Motor neuron (in vitro differentiated cells): ENCODE results near the gene RYR2. TPM values are rescaled to one million over a fixed set of nuclear protein-coding genes. Genes with fewer than 3 reads are reported as not detected.

Source experiments
- ATAC-seq, 8 experiments: fragments of 200-7000 bp; cut with Tn5 transposase; replicated peaks in 6 of 8; 2 replicates each; pipeline ENCODE4 v1.8.0; 2021; ENCODE audit warnings: mild to moderate bottlenecking in 8 of 8, moderate library complexity in 8 of 8
- H3K27ac ChIP-seq, 2 donors: fragments of 250-450 bp; sonication (Bioruptor Pico); 2 replicates each; pipeline ENCODE4 v1.9.0; 2021; ENCODE audit warnings: antibody characterized with exemption in 2 of 2, mild to moderate bottlenecking in 2 of 2, moderate library complexity in 1 of 2
- H3K4me1 ChIP-seq, 2 donors: fragments of 250-450 bp; sonication (Bioruptor Pico); replicated peaks in 1 of 2; 2 replicates each; pipeline ENCODE4 v1.6.1; 2021; ENCODE audit warnings: antibody characterized with exemption in 2 of 2, mild to moderate bottlenecking in 2 of 2, moderate library complexity in 1 of 2
- H3K4me3 ChIP-seq, 5 donors: fragments of 250-450 bp; sonication (Bioruptor Pico); 2 replicates each; pipeline ENCODE4 v1.9.0; 2021; ENCODE audit warnings: antibody characterized with exemption in 5 of 5, mild to moderate bottlenecking in 5 of 5, moderate library complexity in 4 of 5
- WGBS, 10 experiments: fragments of 450-650 bp; shearing (Covaris generic); methylation state at CpG; one replicate each; pipeline ENCODE4 v1.0.0; 2022; 5-methylcytosine and 5-hydroxymethylcytosine counted together
- in situ Hi-C, 9 experiments: fragments of 400-800 bp; cut with MboI; loops; one replicate each; pipeline ENCODE4 v1.15.0; 2021; ENCODE audit warnings: low sequenced_read_pairs in 9 of 9, low pct_unique_long_range_greater_than_20kb in 2 of 9; ENCODE audit not compliant: unreplicated experiment in 9 of 9
- total RNA-seq, 8 experiments: library from RNA; unstranded; fragments of 300-600 nt; gene quantifications; 2 replicates each; pipeline versions ENCODE4 v1.2.3 to v1.2.4, GENCODE V29; 2022

Gene RYR2
- total RNA-seq, 8 experiments from 2014 or later: 0.32 to 6.8 (median 0.63) TPM

DNA sequence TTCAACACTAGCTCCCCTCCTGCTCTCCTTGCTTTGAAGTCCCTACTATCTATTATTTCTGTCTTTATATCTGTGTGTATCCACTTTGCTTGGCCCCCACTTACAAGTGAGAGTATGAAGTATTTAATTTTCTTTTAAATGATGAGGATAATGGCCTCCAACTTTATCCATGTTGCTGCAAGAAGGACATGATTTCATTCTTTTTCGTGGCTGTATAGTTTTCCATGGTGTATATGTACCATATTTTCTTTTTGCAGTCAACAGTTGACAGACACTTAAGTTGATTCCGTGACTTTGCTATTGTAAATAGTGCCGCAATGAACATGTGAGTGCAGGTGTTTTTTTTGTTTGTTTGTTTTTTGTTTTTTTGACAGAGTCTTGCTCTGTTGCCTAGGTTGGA is 483.1 kb downstream of the RYR2 start:
- in situ Hi-C loops: loop anchor here in 1 of 9 experiments (25.0 kb wide), 1 partner anchor 888 kb away; no protein-coding TSS in a partner anchor
- H3K4me1 ChIP-seq: no peaks in the 10 kb centered on the region
- H3K27ac ChIP-seq: no peak overlapping the region
- ATAC-seq: no peak
- WGBS, 10 experiments: 0 to 100% (median 75%) methylated on average over 1 to 3 of the region's 3 CpGs
- H3K4me3 ChIP-seq: no peak overlapping the region

DNA sequence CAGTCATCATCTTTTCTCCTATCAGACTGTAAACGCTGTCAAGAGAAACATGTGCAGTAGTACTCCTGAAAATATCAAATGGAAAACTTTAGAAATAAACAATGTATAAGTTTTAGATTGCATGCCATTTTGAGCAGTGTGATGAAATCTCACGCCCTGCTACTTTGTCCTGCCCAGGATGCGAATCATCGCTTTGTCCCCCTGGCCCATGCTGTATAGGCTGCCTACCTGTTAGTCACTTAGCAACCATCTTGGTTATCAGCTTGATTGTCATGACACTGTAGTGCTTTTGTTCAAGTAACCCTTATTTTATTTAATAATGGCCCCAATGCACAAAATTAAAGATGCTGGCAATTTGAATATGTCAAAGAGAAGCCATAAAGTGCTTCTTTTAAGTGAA is 485.8 kb downstream of the RYR2 start:
- no peak for ATAC-seq
- no peak overlapping the region for H3K27ac ChIP-seq
- no peaks in the 10 kb centered on the region for H3K4me1 ChIP-seq
- 0 to 100% (median 52%) methylated on average over 1 to 4 of the region's 4 CpGs; no CpG with 5 or more reads in 1 of the 10 experiments for WGBS, 10 experiments
- H3K4me3 ChIP-seq: no peak overlapping the region
- in situ Hi-C loops: loop anchor here in 1 of 9 experiments (25.0 kb wide), 1 partner anchor 890 kb away; no protein-coding TSS in a partner anchor

DNA sequence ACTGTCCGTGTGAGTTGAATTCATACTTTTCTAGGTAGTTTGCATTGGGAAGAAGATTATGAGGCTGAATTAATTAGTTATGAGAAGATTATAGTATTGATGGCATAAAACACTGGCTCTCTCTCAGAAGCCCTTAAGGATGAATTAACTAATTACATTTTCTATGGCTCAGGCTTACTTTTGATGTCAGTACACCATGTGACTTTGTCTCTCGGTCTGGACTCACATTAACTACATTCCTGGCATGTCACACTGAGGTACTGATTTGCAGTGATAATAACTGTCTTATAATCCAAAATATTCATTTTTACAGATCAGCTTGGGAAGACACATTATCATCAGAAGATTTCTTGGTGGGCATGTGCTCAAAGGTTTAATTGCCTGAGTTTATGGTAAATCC is 486.6 kb downstream of the RYR2 start:
- 7 to 100% (median 68%) methylated on average over 1 to 2 of the region's 2 CpGs; no CpG with 5 or more reads in 2 of the 10 experiments for whole genome bisulfite sequencing, 10 experiments
- peak in 3 of 8 experiments; percentile 57 to 76 (median 60) for ATAC-seq
- no peak overlapping the region for H3K4me3 ChIP-seq
- H3K27ac ChIP-seq: no peak overlapping the region
- in situ Hi-C loops: loop anchor here in 1 of 9 experiments (25.0 kb wide), 1 partner anchor 891 kb away; no protein-coding TSS in a partner anchor
- no peaks in the 10 kb centered on the region for H3K4me1 ChIP-seq

DNA sequence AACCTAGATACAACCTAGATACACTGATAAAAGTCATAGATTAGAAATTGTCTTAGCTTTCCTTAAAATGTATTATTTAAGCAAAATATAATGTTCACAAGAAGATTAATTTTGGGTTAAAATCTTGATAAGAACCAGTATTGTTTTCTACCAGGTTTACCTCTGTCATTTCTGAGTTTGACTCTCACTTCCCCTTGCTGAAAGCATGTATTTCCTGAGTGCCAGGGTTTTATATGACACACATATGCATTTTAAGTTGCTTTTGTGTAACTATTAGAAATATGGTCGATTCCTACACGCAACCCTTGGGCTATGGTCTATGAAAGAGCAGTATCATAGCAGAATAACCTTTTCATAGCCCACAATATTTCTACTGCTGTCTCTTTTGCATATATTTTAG is 497.1 kb downstream of the RYR2 start:
- no peak overlapping the region for H3K27ac ChIP-seq
- peaks cover 0 to 5% of the 10 kb centered on the region in 2 donors for H3K4me1 ChIP-seq
- no peak for ATAC-seq
- no peak overlapping the region for H3K4me3 ChIP-seq
- in situ Hi-C loops: loop anchor here in 1 of 9 experiments (25.0 kb wide), 1 partner anchor 902 kb away; no protein-coding TSS in a partner anchor
- WGBS, 10 experiments: 14 to 96% (median 84%) methylated on average over 1 to 2 of the region's 2 CpGs; no CpG with 5 or more reads in 1 of the 10 experiments

DNA sequence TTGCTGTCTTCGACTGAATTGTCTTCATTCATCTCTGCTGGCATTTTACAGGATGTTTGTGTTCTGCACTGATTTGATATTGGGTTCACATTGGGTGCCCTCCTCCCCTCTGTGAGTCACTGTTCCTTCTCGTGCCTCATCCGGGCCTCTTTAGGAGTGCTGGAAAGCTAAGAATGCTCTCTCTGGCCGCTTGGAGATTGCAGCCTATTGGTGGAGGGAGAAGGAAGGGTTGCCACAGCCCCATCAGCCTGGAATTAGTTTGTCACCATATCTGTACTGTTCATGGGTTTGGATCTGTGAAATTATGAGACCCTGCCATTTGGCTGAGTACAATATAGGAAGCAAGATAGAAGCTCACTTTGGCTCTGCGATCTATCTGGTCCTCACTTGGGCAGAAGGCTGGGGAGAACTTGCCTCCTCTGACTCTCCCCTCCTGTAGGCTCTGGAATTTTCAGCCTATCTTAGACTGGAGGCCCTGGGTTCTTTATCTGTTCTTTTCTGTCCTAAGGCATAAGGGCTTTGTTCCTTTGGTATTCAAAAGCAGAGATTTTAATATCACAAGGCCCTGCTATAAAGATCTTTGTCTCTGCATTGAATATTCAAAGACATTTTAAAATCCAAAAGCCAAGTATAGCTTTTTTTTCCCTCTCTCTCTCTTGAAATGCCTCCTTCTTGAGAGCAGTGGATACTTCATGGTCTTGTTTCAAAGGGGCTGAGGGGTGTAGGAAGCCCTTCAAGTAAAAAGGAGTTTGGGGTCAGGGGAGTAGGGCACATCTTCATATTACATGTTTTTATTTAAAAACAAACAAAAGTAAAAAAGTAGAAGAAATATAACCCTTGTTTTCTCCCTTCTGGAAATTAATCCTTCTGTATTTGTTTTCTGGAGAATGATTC is 500.8 kb downstream of the RYR2 start:
- in situ Hi-C loops: loop anchor here in 1 of 9 experiments (25.0 kb wide), 1 partner anchor 905 kb away; no protein-coding TSS in a partner anchor
- ATAC-seq: peak in 6 of 8 experiments; percentile 23 to 85 (median 54)
- 20 to 85% (median 70%) methylated on average over 1 to 5 of the region's 5 CpGs; no CpG with 5 or more reads in 1 of the 10 experiments for WGBS, 10 experiments
- Histone ChIP-seq H3K27ac (no peak overlapping the region), H3K4me3 (no peak overlapping the region), H3K4me1 (peaks cover 0 to 5% of the 10 kb centered on the region in 2 donors)

DNA sequence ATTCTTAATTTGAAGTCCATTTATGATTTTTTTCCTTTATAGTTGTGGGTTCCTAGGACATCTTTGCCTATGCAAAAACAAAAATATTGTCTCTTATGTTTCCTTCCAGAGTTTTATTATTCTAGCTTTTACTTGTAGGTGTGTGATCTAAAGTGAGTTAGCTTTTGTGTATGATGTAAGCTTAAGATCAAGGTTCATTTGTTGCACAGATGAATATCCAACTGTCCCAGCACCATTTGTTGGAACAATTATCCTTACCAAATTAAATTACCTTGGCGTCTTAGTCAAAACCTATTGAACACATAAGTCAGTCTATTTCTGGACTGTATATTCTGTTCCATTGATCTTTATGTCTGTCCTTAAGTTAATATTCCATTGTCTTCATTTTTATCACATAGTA is 511.1 kb downstream of the RYR2 start:
- 13 to 100% (median 84%) methylated on average over 1 of the region's 1 CpG; no CpG with 5 or more reads in 1 of the 10 experiments for WGBS, 10 experiments
- Histone ChIP-seq H3K27ac (no peak overlapping the region), H3K4me3 (no peak overlapping the region), H3K4me1 (no peaks in the 10 kb centered on the region)
- in situ Hi-C loops: loop anchor here in 3 of 9 experiments (25.0 kb wide), 2 partner anchors 941 to 1441 kb away; partner anchors contain the start of gene HEATR1 (in 2 of the 3)
- ATAC-seq: no peak

DNA sequence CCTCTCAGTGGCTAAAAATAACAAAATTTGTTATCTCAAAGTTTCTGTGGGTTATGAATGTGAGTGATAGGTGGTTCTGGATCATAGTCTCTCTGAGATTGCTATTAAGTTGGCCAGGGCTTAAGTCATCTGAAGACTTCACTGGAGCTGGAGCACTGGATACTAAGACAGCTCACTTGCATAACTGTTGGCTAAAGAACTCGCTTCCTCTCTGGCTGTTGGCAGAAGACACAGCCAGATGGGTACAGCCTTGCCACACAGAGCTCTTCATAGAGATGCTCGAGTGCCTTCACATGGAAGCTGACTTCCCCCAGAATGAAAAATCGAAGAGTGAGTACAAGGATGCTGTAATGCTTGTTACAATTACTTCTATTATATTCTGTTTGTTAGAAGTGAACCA is 514.9 kb downstream of the RYR2 start:
- ATAC-seq: no peak
- in situ Hi-C loops: loop anchor here in 3 of 9 experiments (25.0 kb wide), 2 partner anchors 945 to 1445 kb away; partner anchors contain the start of gene HEATR1 (in 2 of the 3)
- H3K27ac ChIP-seq: no peak overlapping the region
- no peaks in the 10 kb centered on the region for H3K4me1 ChIP-seq
- no peak overlapping the region for H3K4me3 ChIP-seq
- WGBS, 10 experiments: 0 to 80% (median 60%) methylated on average over 1 to 3 of the region's 3 CpGs; no CpG with 5 or more reads in 1 of the 10 experiments

DNA sequence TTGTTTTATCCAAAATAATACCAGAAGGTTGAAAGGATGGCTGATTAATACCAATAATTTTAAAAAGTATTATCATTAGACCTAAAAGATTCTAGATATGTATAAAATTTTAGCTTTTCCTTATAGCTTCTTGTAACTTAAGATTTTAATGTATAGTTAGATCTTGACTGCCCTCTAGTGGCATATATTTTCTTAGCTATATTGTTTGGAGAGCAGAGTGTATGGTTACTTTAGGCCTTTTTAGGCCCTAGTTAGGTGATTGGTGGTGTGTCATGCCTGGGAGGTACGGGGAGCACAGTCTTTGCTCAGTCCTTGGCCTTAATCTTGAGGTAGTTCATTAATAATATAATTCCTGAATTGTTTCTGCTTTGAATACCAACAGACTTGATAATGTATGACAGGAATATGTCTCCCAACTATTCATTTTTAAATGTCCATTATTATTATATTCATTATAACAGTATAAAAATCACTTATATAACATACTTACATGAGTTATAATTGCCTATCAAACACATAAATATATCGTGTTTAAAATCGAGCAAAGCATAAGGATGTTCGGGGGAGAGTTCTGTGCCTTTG is 520.3 kb downstream of the RYR2 start:
- 17 to 67% (median 49%) methylated on average over 2 to 4 of the region's 4 CpGs; no CpG with 5 or more reads in 1 of the 10 experiments for WGBS, 10 experiments
- Histone ChIP-seq H3K4me1 (no peaks in the 10 kb centered on the region), H3K4me3 (no peak overlapping the region), H3K27ac (no peak overlapping the region)
- in situ Hi-C loops: loop anchor here in 4 of 9 experiments (10.0 to 25.0 kb wide), 3 partner anchors 950 to 1458 kb away; partner anchors contain the start of gene HEATR1 (in 2 of the 4)
- peak in 5 of 8 experiments; percentile 39 to 79 (median 68) for ATAC-seq

DNA sequence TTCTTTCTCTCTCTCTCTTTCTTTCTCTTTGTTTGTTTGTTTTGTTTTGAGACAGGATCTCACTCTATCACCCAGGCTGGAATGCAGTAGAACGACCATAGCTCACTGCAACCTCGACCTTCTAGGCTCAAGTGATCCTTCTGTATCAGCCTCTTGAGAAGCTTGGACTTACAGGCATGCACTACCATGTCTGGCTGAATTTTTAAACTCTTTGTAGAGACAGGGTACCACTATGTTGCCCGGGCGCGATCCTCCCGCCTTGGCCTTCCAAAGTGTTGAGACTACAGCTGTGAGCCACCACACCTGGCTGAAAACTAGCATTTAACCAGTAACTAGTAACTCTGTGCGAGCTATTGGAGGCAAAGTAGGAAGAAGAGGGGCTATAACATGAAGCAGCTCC is 523.3 kb downstream of the RYR2 start:
- WGBS, 10 experiments: 6 to 82% (median 39%) methylated on average over 3 to 7 of the region's 7 CpGs; no CpG with 5 or more reads in 2 of the 10 experiments
- no peak overlapping the region for H3K4me3 ChIP-seq
- no peak overlapping the region for H3K27ac ChIP-seq
- ATAC-seq: no peak
- in situ Hi-C loops: loop anchor here in 4 of 9 experiments (10.0 to 25.0 kb wide), 3 partner anchors 953 to 1460 kb away; partner anchors contain the start of gene HEATR1 (in 2 of the 4)
- no peaks in the 10 kb centered on the region for H3K4me1 ChIP-seq

DNA sequence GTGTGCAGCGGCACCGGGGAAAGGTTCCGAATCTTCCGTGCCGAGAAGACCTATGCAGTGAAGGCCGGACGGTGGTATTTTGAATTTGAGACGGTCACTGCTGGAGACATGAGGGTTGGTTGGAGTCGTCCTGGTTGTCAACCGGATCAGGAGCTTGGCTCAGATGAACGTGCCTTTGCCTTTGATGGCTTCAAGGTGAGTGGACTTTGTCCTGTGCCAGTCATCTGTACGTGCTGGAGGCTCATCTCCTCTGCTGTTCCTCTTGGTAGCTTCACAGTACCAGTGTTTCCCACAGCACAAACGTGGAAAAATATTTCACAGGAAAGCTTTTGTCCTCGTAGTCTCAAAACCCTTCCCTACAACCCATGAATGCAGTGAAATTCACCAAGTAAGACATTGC is 524.6 kb downstream of the RYR2 start:
- no peak overlapping the region for H3K27ac ChIP-seq
- H3K4me1 ChIP-seq: no peaks in the 10 kb centered on the region
- in situ Hi-C loops: loop anchor here in 4 of 9 experiments (10.0 to 25.0 kb wide), 3 partner anchors 954 to 1462 kb away; partner anchors contain the start of gene HEATR1 (in 2 of the 4)
- no peak overlapping the region for H3K4me3 ChIP-seq
- WGBS, 10 experiments: 19 to 95% (median 84%) methylated on average over 2 to 14 of the region's 14 CpGs; no CpG with 5 or more reads in 1 of the 10 experiments
- no peak for ATAC-seq

DNA sequence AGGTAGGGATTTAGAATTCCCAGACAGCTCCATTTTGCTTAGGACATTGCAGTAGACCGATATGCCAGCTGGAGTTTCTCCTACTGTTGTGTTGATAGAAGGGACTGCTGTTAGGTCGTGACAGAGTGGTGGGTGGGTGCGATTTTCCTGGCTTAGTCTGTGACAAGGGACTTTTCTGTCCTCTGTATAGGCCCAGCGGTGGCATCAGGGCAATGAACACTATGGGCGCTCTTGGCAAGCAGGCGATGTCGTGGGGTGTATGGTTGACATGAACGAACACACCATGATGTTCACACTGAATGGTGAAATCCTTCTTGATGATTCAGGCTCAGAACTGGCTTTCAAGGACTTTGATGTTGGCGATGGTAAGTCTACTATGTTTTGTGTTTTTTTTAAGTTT is 527.0 kb downstream of the RYR2 start:
- H3K4me1 ChIP-seq: no peaks in the 10 kb centered on the region
- in situ Hi-C loops: loop anchor here in 4 of 9 experiments (10.0 to 25.0 kb wide), 3 partner anchors 957 to 1464 kb away; partner anchors contain the start of gene HEATR1 (in 2 of the 4)
- WGBS, 10 experiments: 4 to 100% (median 75%) methylated on average over 1 to 9 of the region's 9 CpGs; no CpG with 5 or more reads in 1 of the 10 experiments
- no peak overlapping the region for H3K27ac ChIP-seq
- no peak for ATAC-seq
- no peak overlapping the region for H3K4me3 ChIP-seq

DNA sequence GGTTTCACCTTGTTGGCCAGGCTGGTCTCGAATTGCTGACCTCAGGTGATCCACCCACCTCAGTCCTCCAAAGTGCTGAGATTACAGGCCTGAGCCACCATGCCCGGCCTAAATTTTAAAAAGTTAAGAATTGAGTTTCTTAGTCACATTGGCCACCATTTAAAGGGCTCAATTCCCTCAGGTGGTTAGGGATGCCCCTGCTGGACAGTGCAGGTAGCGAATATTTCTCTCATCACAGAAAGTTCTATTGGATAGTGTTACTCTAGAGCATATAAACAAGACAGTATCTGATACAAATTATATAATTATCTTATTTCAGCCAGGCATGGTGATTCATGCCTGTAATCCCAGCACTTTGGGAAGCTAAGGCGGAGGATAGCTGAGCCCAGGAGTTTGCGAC is 528.5 kb downstream of the RYR2 start:
- Histone ChIP-seq H3K4me1 (no peaks in the 10 kb centered on the region), H3K27ac (no peak overlapping the region), H3K4me3 (no peak overlapping the region)
- 24 to 100% (median 92%) methylated on average over 1 to 5 of the region's 5 CpGs for WGBS, 10 experiments
- ATAC-seq: no peak
- in situ Hi-C loops: loop anchor here in 3 of 9 experiments (25.0 kb wide), 2 partner anchors 958 to 1458 kb away; partner anchors contain the start of gene HEATR1 (in 2 of the 3)
